Aorta (tissue), 5 donors: ENCODE measurements around the gene MYO5C. TPM values are rescaled to one million over a fixed set of nuclear protein-coding genes. Genes with fewer than 3 reads are reported as not detected.
A peak's percentile ranks its signal among the peaks of the same experiment; 100 is the strongest.

Experiments used
- ATAC-seq: fragments of 200-7000 bp; cut with Tn5 transposase; one replicate; pipeline ENCODE4 v1.9.1; 2022; ENCODE audit warnings: moderate library complexity; ENCODE audit not compliant: low FRiP score
- DNase-seq, 2 donors: peaks; one replicate each; pipeline ENCODE4 v3.0.0-alpha.2; 2020
- H3K27ac ChIP-seq, 2 donors: one replicate each; pipeline ENCODE4 v1.5.1; 2013; ENCODE audit warnings: low read length in 2 of 2, mild to moderate bottlenecking in 2 of 2, moderate library complexity in 2 of 2, control low read depth in 1 of 2, inconsistent platforms in 1 of 2, low read depth in 1 of 2
- H3K27me3 ChIP-seq, 2 donors: one replicate each; pipeline ENCODE4 v1.6.1; 2013; ENCODE audit warnings: control low read depth in 1 of 2, low read length in 1 of 2, mild to moderate bottlenecking in 1 of 2, moderate library complexity in 1 of 2; ENCODE audit not compliant: insufficient read depth in 2 of 2, control insufficient read depth in 1 of 2
- H3K36me3 ChIP-seq, 2 donors: one replicate each; pipeline ENCODE4 v1.6.1; 2013; ENCODE audit warnings: control low read depth in 1 of 2, low read length in 1 of 2, mild to moderate bottlenecking in 1 of 2; ENCODE audit not compliant: insufficient read depth in 2 of 2, control insufficient read depth in 1 of 2
- H3K4me1 ChIP-seq, 2 donors: one replicate each; pipeline ENCODE4 v1.6.1; 2013; ENCODE audit warnings: low read length in 2 of 2, control low read depth in 1 of 2, mild to moderate bottlenecking in 1 of 2, moderate library complexity in 1 of 2; ENCODE audit not compliant: insufficient read depth in 2 of 2, control insufficient read depth in 1 of 2
- H3K4me3 ChIP-seq, 2 donors: one replicate each; pipeline ENCODE4 v1.5.1; 2013; ENCODE audit warnings: low read length in 2 of 2, control low read depth in 1 of 2, mild to moderate bottlenecking in 1 of 2
- H3K9me3 ChIP-seq: one replicate; pipeline ENCODE4 v1.6.1; 2013; ENCODE audit warnings: mild to moderate bottlenecking, low read length; ENCODE audit not compliant: control insufficient read depth
- WGBS, 2 donors: extraction: QIAGEN DNeasy Blood & Tissue Kit; methylation state at CpG; one replicate each; pipeline ENCODE4 v1.1.7; 2013; 5-methylcytosine and 5-hydroxymethylcytosine counted together
- intact Hi-C, 2 donors: fragments of 100-400 bp; cut with DNase I; formaldehyde crosslinking; loops; one replicate each; pipeline versions ENCODE4 v1.14.2 to v1.15.0; 2022
- polyA plus RNA-seq, 2 donors: library from polyadenylated mRNA; stranded (reverse); fragments of 200-250 nt; gene quantifications; one replicate each; pipeline ENCODE4 v1.2.3, GENCODE V29; 2013
- total RNA-seq, 2 donors: library from RNA; stranded (reverse); fragmentation: NEBNext Ultra II Directional; extraction: Animal tissue kit (Norgen Biotek cat#: 25700); gene quantifications; one replicate each; pipeline ENCODE4 v1.2.1, GENCODE V29; 2021
- donor health status: healthy with polysubstance abuse.
- donor health status: Bipolar disorder and iron deficiency.
- donor health status: DM: no; HTN: no; CAD: no.
- donor health status: DM: no; HTN: no; CAD: no.
- donor health status: DM: yes; HTN: yes; CAD: no.

MYO5C gene
- total and polyA plus RNA-seq, 4 donors = 0.08 to 15.3 (median 4.8) TPM

- H3K27me3 ChIP-seq = no peaks in the 10 kb centered on the region
- intact Hi-C loops = no loop called here
- H3K36me3 ChIP-seq = no peaks in the 10 kb centered on the region
- 84 to 94% methylated on average over 1 of the region's 1 CpG for WGBS, 2 donors
- H3K4me1 ChIP-seq = no peaks in the 10 kb centered on the region
- no peak overlapping the region for H3K4me3 ChIP-seq
- no peaks in the 10 kb centered on the region for H3K9me3 ChIP-seq
- no peak overlapping the region for H3K27ac ChIP-seq
- DNase-seq = no peak
- ATAC-seq = no peak
Measured at GRCh38 chr15:52193791-52194190, 101.8 kb downstream of the MYO5C start.

GRCh38 chr15:52193321-52193720 lies 102.3 kb downstream of the MYO5C start:
- no peaks in the 10 kb centered on the region for H3K36me3 ChIP-seq
- WGBS, 2 donors = 70 to 72% methylated on average over 4 of the region's 4 CpGs
- no peaks in the 10 kb centered on the region for H3K27me3 ChIP-seq
- H3K9me3 ChIP-seq = no peaks in the 10 kb centered on the region
- DNase-seq (no peak), ATAC-seq (no peak)
- H3K27ac ChIP-seq = no peak overlapping the region
- intact Hi-C loops = no loop called here
- H3K4me1 ChIP-seq = no peaks in the 10 kb centered on the region
- H3K4me3 ChIP-seq = no peak overlapping the region

- DNase-seq (no peak), ATAC-seq (no peak)
- Histone ChIP-seq H3K27me3 (no peaks in the 10 kb centered on the region), H3K36me3 (no peaks in the 10 kb centered on the region), H3K4me3 (no peak within 1 kb of the TSS), H3K4me1 (no peaks in the 10 kb centered on the region), H3K9me3 (no peaks in the 10 kb centered on the region), H3K27ac (no peak within 1 kb of the TSS)
- intact Hi-C loops = no loop called here
- WGBS, 2 donors = 76 to 85% methylated on average over 7 of the region's 7 CpGs
Measured at GRCh38 chr15:52191207-52191606, 104.4 kb downstream of the MYO5C start, which contains the start of gene GNB5. Gene GNB5, minus strand, starts transcription at chr15:52191392. Its CDS starts 6,716 bp downstream, at chr15:52184676.

- ATAC-seq = peak; percentile 44
- Histone ChIP-seq H3K9me3 (no peaks in the 10 kb centered on the region), H3K27ac (no peak overlapping the region), H3K4me3 (no peak overlapping the region), H3K4me1 (no peaks in the 10 kb centered on the region), H3K36me3 (no peaks in the 10 kb centered on the region), H3K27me3 (no peaks in the 10 kb centered on the region)
- DNase-seq = no peak
- 89 to 90% methylated on average over 11 of the region's 11 CpGs for WGBS, 2 donors
- intact Hi-C loops = no loop called here
Measured at GRCh38 chr15:52186651-52187486, 108.7 kb downstream of the MYO5C start.

GRCh38 chr15:52185151-52185561 lies 110.4 kb downstream of the MYO5C start:
- Histone ChIP-seq H3K36me3 (no peaks in the 10 kb centered on the region), H3K4me3 (no peak overlapping the region), H3K9me3 (no peaks in the 10 kb centered on the region), H3K27ac (no peak overlapping the region), H3K4me1 (no peaks in the 10 kb centered on the region), H3K27me3 (no peaks in the 10 kb centered on the region)
- DNase-seq = no peak
- ATAC-seq = no peak
- intact Hi-C loops = no loop called here
- 94 to 96% methylated on average over 7 of the region's 7 CpGs for WGBS, 2 donors

GRCh38 chr15:52184721-52185120 lies 110.9 kb downstream of the MYO5C start:
- H3K27me3 ChIP-seq = no peaks in the 10 kb centered on the region
- no peak for ATAC-seq
- H3K4me1 ChIP-seq = no peaks in the 10 kb centered on the region

GRCh38 chr15:52183562-52184173 lies 111.9 kb downstream of the MYO5C start:
- no peaks in the 10 kb centered on the region for H3K9me3 ChIP-seq
- 49 to 56% methylated on average over 2 of the region's 2 CpGs for WGBS, 2 donors
- intact Hi-C loops = no loop called here
- H3K4me1 ChIP-seq = no peaks in the 10 kb centered on the region
- no peak overlapping the region for H3K27ac ChIP-seq
- H3K27me3 ChIP-seq = no peaks in the 10 kb centered on the region
- no peak for DNase-seq
- H3K4me3 ChIP-seq = no peak overlapping the region
- H3K36me3 ChIP-seq = no peaks in the 10 kb centered on the region
- no peak for ATAC-seq

More at GRCh38 chr15:52184721-52185120, 110.9 kb downstream of the MYO5C start:
- Histone ChIP-seq H3K36me3 (no peaks in the 10 kb centered on the region), H3K9me3 (no peaks in the 10 kb centered on the region), H3K4me3 (no peak overlapping the region), H3K27ac (no peak overlapping the region)
- no peak for DNase-seq
- intact Hi-C loops = no loop called here
- 72 to 74% methylated on average over 5 of the region's 5 CpGs for WGBS, 2 donors

GRCh38 chr15:52181938-52182780 lies 113.4 kb downstream of the MYO5C start:
- ATAC-seq (no peak), DNase-seq (no peak)
- no peaks in the 10 kb centered on the region for H3K27me3 ChIP-seq
- no peaks in the 10 kb centered on the region for H3K9me3 ChIP-seq
- H3K27ac ChIP-seq = no peak overlapping the region
- intact Hi-C loops = no loop called here
- H3K4me3 ChIP-seq = no peak overlapping the region
- H3K36me3 ChIP-seq = no peaks in the 10 kb centered on the region
- no peaks in the 10 kb centered on the region for H3K4me1 ChIP-seq
- WGBS, 2 donors = 93 to 95% methylated on average over 6 of the region's 6 CpGs
